CD4-positive, alpha-beta T cell treated with Interleukin-6 for 4 hours (primary cell): ENCODE results near the gene SUMO2.
A peak's percentile ranks its signal among the peaks of the same experiment; 100 is the strongest.
"Not testable (repeated sequence)": the region's sequence is repeated elsewhere in the genome, so short reads cannot be mapped to it uniquely, and the experiment has no call there.

Experiments used
- DNase-seq: peaks from one replicate; pipeline ENCODE4 v3.0.0-alpha.2; 2020; ENCODE audit warnings: mixed read lengths

Gene SUMO2

DNA sequence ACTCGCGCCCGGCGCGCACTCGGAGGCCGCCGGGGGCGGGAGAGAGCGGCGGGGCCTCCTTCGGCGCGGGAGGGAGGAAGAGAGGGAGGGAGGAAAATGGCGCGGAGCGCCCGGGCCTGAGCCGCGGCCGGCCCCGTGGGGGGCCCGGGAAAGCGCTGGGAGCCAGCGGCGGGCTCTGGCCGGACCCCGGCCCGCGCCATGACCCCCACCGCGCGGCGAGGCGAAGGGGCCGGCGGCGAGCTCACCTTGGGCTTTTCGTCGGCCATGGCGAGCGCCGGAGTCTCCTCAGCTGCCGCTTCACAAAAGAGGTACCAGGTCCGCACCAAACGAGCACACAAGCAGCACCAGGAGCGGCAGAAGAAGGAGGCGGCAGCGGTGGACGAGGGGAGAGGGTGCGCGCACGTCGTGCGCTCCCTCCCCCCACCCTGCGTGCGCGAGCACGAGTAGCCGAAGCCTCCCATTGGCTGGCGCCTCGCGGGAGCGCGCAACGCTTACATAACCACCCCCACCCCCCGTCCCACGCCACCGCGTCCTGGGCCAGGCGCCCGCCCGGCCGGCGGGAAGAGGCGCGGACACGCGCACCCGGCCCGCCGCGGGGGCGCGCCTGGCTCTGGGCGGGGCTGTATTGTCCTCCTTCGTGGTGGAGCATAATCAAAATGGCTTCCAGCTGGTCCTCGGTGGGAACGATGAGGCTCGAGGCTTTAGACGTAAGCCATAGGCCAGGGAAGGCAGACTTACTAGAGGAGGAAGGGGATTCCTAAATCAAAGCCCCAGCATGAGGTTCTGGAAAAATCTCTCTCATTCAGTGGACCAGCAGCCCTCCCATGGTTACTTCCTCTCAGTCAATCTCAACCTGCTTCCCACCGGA, at the start of gene SUMO2:
SUMO2 (minus strand) TSS at position 391 of the 868 bp plus-strand sequence; CDS start at position 266, 125 bp downstream.
- DNase-seq = peak; percentile 97

DNA sequence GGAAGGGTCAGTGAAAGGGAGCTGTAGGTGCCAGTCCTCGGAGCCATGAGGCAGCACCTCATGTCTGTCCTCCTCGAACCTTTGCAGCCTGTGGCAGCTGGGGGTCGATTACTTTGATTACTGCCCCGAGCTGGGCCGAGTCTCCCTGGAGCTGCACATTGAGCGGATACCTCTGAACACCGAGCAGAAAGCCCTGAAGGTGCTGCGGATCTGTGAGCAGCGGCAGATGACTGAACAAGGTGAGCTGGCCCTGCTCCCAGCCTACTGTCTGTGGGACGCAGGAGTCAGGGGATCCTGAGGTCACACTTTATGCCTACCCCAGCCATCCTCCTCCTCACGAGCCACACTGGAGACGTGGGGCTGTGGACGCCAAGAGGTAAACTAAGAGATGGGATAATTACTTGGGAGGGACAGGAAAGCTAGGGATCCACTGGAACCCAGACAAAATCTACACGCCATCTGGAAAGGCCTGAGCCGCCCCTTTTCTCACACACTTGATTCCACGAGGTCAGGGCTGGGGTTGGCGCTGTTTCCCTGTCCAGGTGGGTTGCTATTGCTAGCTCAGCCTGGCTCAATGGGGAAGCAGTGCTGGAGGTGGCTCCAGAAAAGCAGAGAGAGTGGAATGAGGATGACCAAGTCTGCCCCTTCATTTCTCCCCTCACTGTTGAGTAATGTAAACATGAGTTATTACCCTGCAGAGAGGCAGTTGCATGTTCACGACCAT, 49.1 kb upstream of the SUMO2 start:
- no peak for DNase-seq

DNA sequence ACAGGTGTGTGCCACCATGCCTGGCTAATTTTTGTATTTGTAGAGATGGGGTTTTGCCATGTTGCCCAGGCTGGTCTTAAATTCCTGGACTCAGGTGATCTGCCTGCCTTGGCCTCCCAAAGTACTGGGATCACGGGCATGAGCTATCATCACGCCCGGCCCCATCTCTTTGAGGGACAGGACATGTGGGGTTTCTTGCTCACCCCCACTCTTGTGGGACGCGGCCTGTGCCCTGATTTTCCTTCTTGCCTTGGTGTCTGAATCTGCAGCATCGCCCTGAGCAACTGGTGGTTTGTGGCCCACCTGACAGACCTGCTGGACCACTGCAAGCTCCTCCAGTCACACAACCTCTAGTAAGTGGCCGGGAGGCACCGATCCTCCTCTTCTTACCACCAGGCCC, 48.3 kb upstream of the SUMO2 start:
- no peak for DNase-seq

GRCh38 chr17:75228847-75229246, 46.1 kb upstream of the SUMO2 start:
- no peak for DNase-seq

GRCh38 chr17:75228305-75228704, 45.5 kb upstream of the SUMO2 start:
- no peak for DNase-seq

DNA sequence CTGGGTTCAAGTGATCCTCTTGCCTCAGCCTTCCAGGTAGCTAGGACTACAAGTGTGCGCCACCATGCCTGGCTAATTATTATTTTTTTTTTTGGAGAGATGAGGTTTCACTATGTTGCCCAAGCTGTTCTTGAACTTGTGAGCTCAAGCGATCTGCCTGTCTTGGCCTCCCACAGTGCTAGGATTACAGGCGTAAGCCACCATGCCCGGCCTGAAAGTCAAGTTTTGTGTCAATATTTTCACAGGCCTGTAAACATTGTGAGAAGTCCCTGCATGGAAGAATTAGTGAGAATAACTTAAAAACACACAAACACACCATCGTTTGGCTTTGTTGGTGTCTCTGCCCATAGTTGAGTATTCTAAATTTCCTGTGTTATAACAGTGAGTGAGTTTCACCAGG, 45.0 kb upstream of the SUMO2 start:
- DNase-seq = no peak

- DNase-seq = no peak
Measured at GRCh38 chr17:75225016-75225415, 42.3 kb upstream of the SUMO2 start.

DNA sequence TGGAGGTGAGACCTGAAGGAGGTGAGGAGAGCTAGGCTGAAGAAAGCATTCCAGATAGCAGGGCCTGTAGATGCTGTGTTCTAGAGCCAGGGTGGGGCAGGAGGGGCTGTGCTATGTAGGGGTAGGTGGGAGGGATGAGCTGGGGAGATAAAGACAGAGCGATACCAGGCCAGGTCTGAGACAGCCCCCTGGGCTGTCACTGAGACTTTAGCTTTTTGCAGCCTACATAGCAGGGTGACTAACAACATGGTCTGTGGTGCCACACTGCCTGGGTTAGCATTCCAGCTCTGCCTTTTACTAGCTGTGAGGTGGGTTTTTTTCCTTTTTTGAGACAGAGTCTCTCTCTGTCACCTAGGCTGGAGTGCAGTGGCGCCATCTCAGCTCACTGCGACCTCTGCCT, 37.1 kb upstream of the SUMO2 start:
- DNase-seq = no peak

DNA sequence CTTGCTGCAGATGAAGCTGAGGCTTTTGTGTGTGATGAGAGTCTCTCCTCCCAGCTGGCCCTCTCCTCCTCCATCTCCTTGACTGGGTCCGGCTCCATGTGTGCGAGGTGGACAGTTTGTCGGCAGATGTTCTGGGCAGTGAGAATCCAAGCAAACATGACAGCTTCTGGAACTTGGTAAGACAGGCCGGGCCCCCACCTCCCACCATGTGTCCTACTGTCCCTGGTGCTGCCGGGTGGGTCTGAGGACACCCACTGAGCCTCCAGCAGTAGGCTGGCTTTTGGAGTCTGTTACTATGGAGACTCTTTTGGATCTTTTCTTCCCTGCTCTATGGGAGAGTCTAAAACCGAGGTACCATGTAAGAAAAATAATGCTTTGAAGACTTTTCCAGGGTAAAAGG, 35.4 kb upstream of the SUMO2 start:
- no peak for DNase-seq

DNA sequence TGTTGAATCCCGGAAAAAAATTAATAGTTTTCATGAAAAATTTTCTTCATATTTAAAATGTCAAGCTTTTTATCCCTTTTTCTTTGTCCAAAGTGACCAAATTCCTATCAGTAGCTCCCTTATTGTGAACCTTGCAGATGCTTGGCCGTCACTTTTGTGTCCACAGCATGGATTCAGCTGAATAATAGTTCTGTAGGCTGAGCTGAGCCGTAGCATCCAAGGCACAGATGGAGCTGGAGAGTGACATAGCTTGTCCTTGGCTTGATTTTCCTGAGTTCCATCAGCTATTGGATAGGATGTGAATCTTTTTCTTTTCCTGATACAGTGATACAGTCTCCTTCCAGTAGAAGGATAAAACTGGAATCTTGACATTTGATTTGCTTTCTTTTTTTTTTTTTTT, 26.3 kb upstream of the SUMO2 start:
- no peak for DNase-seq

GRCh38 chr17:75208161-75208560, 25.4 kb upstream of the SUMO2 start:
- no peak for DNase-seq

- no peak for DNase-seq
Measured at GRCh38 chr17:75207760-75208159, 25.0 kb upstream of the SUMO2 start.

GRCh38 chr17:75207050-75207407, 24.3 kb upstream of the SUMO2 start:
- DNase-seq = not testable (repeated sequence)

DNA sequence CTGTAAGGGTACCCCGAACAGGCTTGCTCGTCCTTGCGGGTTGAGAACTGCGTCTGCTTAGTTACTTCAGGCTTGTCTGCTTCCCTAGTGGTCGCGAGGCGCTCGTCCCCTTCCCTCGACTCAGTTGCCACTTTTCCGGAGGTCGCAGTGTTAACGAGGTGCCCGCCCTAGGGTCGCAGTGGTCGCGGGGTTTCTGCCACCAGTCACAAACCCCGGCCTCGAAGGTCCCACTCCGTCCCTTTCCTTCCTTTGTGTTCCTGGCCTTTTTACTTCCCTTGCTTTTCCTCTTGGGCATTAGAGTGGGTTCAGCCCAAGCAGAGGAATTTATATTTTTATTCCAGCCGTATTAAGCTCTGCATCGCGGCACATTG, 23.0 kb upstream of the SUMO2 start:
- DNase-seq = no peak

DNA sequence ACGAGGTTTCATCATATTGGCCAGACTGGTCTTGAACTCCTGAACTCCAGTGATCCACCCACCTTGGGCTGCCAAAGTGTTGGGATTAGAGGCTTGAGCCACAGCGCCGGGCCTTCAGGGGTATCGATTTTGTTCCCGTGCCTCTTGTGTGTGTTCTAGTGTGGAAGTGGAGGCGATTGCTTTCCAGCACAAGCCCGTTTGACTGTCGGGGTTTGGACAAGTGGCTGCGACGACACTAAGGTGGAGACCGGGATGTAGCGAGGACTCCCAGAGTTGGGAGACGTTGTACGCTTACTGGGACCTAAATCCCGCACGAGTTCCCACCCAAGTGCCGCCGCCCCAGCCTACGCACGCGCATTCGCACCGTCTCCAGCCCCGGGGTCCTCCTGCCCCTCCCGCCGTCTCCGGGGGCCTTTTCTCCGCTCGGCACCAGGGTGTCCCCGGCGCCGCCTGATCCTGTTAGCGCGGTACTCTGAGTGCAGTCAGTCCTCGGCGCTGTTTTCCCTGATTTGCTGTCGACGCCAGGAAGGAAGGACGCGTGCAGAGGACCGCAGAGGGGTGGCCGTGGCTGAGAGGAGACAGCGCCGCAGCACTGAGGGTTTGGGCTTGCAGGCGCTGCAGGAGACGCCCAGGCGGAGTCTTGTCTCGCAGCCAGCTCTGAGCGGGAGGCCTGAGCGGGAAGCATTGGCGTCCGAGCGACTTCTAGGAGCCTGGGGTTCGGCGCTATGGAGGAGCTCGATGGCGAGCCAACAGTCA, 22.5 kb upstream of the SUMO2 start, which contains the start of gene NUP85:
NUP85 (plus strand) TSS at position 643 of the 756 bp plus-strand sequence; CDS start at position 726, 83 bp downstream.
- peak; percentile 94 for DNase-seq

DNA sequence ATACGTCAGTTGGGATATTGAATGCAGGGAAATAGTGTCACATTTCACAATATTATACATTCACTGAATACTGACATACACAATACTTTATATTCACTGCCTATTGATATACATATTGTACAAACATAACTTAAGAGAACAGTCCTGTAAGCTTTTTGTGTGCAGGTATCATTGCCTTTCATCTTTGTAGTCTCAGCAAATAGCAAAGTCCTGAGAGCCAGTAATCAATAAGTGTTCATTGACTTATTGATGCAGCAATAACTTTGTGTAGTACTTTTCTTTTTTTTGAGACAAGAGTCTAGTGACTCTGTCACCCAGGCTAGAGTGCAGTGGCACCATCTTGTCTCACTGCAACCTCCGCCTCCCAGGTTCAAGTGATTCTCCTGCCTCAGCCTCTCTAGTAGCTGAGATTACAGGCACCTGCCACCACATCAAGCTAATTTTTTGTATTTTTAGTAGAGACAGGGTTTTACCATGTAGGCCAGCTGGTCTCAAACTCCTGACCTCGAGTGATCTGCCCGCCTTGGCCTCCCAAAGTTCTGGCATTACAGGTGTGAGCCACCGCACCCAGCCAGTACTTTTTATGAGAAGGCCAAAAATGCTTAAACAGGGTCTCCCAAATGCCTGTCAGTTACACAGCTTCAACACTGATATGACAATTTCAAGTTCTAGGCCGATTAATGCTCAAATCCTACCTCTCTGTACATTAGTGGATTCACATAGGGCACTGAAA, 17.3 kb upstream of the SUMO2 start:
- no peak for DNase-seq

GRCh38 chr17:75194879-75195278, 12.1 kb upstream of the SUMO2 start:
- DNase-seq = no peak

GRCh38 chr17:75191584-75191983, 8.8 kb upstream of the SUMO2 start:
- no peak for DNase-seq

DNA sequence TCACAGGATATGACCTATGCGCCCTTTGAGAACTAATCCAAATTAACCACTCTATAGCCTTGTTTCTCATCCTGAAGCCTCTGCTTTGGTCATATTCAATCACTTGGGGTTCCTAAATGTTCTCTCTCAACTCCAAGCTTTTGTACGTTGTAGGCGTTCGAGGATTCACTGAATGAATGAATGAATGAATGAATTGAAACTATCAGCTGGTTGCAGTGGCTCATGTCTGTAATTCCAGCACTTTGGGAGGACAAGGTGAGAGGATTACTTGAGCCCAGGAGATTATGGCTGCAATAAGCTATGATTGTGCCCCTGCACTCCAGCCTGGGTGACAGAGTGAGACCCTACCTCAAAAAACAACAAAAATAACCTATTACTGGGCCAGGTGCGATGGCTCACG, 5.9 kb upstream of the SUMO2 start:
- no peak for DNase-seq

DNA sequence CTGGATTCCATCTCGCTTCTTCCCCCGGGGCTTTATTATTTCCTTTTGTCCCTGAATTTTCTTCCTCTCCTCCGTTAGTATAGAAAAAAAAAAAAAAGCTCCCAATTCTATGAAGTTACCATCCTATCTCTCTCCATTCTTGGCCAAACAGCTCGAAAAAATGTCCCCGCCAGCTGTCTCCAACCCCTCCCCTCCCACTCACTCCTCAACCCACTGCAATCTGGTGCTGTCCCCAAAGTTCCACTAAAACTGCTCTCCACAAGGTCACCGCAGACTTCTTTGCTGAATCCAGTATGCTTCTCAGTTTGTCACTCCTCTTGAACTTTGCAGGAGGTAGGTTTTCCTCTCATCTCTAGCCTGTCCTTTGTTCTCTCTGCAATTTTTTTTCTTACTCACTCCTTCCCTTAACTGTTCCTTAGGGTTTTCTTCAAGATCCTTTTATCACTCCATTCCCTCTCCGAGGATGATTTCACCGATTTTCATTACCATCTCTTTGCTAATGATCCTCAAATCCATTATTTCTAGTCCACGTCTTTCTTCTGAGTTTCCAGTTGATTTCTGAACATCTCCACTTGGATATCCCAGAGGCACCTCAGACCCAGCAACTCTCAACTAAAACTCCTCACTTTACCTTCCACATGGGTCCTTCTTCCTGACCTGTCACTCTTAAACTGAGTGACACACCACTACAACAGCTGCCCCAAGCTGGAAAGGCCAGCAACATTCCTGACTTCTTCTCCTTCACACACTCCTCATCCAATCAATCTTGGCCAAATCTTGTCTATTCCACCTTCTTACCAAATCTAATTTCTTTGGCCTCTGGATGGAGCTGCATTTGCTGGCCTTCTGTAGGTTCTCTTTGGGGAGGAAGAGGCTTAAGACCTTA, 1.5 kb upstream of the SUMO2 start:
- DNase-seq = no peak

- no peak for DNase-seq
Measured at GRCh38 chr17:75182319-75182568, 515 bp downstream of the SUMO2 start.
